ENCODE results near the gene CCDC27. TPM values are rescaled to one million over a fixed set of nuclear protein-coding genes. Genes with fewer than 3 reads are reported as not detected.

CCDC27 gene
- total and polyA plus RNA-seq, 4 experiments from 2014 or later: not detected

DNA sequence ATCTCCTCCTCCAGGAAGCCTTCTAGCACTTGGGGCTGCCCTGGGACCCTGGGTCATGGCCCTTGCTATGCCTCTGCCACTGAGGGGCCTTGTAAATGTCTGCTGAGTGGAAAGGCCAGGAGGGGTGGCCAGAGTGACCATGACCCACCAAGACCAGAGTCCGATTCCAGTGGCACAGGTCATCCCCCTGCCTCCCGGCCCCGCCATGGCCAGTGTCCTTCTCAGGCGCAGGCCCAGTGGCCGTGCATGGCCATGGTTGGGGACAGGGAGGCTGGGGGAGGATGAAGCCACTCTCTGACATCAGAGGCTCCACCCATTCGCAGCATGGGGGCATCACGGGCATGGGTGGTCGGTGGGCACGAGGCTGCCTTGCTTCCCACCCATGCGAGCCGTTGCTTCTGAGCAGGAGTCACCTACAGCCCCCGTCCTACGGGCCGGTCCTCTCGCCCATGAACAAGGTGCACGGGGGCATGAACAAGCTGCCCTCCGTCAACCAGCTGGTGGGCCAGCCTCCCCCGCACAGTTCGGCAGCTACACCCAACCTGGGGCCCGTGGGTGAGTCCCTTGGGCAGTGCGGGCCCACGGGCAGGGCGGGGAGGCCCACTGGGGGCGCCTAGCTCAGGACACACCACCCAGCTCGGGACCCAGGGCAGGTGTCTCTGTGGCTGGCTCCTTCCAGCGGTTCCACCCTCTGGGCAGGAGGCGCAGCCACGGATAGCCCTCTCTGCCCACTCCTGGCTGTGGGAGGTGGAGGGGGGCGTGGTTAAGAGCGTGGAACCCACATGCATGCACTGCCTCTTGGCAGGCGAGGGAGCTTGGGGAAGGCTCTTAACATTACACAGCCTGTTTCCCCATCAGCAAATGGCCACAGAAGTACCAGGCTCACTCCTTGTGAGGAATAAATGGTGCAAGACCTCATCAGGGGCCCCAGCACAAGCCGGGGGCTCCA is 22.4 kb upstream of the CCDC27 start:
- Mint-ChIP-seq H3K36me3 (no peaks in the 10 kb centered on the region), H3K27ac (no peak overlapping the region), H3K9me3 (no peaks in the 10 kb centered on the region), H3K27me3 (peaks cover 1 to 6% of the 10 kb centered on the region in 2 donors), H3K4me3 (no peak overlapping the region), H3K4me1 (no peaks in the 10 kb centered on the region)
- H3K4me3 ChIP-seq (ENCODE audit: low read length in 2 of 2): no peak overlapping the region
- no peaks in the 10 kb centered on the region for H3K4me1 ChIP-seq (ENCODE audit: insufficient read depth, low read length)
- ChIA-PET POLR2A (ENCODE audit: partially characterized antibody) (no interaction called here), CTCF (ENCODE audit: partially characterized antibody) (no interaction called here)
- H3K27me3 ChIP-seq (ENCODE audit: insufficient read depth, low read length): no peaks in the 10 kb centered on the region
- no peak for DNase-seq
- intact Hi-C loops (cut with micrococcal nuclease): no loop called here
- no peaks in the 10 kb centered on the region for H3K9me3 ChIP-seq (ENCODE audit: control insufficient read depth in 1 of 2, low read length in 2 of 2)
- no peaks in the 10 kb centered on the region for H3K36me3 ChIP-seq (ENCODE audit: insufficient read depth, low read length)
- no peak overlapping the region for H3K27ac ChIP-seq (ENCODE audit: low read depth, low read length)

GRCh38 chr1:3730543-3731247 is 21.6 kb upstream of the CCDC27 start:
- Mint-ChIP-seq H3K9me3 (no peaks in the 10 kb centered on the region), H3K27me3 (peaks cover 1 to 6% of the 10 kb centered on the region in 2 donors), H3K36me3 (peaks cover 0 to under 1% of the 10 kb centered on the region in 2 donors), H3K27ac (no peak overlapping the region), H3K4me3 (no peak overlapping the region), H3K4me1 (no peaks in the 10 kb centered on the region)
- Histone ChIP-seq H3K9me3 (ENCODE audit: control insufficient read depth in 1 of 2, low read length in 2 of 2) (no peaks in the 10 kb centered on the region), H3K4me3 (ENCODE audit: low read length in 2 of 2) (no peak overlapping the region), H3K27me3 (ENCODE audit: insufficient read depth, low read length) (no peaks in the 10 kb centered on the region), H3K27ac (ENCODE audit: low read depth, low read length) (no peak overlapping the region), H3K36me3 (ENCODE audit: insufficient read depth, low read length) (no peaks in the 10 kb centered on the region), H3K4me1 (ENCODE audit: insufficient read depth, low read length) (no peaks in the 10 kb centered on the region)
- no peak for DNase-seq
- ChIA-PET POLR2A (ENCODE audit: partially characterized antibody) (no interaction called here), CTCF (ENCODE audit: partially characterized antibody) (no interaction called here)
- intact Hi-C loops (cut with micrococcal nuclease): no loop called here

DNA sequence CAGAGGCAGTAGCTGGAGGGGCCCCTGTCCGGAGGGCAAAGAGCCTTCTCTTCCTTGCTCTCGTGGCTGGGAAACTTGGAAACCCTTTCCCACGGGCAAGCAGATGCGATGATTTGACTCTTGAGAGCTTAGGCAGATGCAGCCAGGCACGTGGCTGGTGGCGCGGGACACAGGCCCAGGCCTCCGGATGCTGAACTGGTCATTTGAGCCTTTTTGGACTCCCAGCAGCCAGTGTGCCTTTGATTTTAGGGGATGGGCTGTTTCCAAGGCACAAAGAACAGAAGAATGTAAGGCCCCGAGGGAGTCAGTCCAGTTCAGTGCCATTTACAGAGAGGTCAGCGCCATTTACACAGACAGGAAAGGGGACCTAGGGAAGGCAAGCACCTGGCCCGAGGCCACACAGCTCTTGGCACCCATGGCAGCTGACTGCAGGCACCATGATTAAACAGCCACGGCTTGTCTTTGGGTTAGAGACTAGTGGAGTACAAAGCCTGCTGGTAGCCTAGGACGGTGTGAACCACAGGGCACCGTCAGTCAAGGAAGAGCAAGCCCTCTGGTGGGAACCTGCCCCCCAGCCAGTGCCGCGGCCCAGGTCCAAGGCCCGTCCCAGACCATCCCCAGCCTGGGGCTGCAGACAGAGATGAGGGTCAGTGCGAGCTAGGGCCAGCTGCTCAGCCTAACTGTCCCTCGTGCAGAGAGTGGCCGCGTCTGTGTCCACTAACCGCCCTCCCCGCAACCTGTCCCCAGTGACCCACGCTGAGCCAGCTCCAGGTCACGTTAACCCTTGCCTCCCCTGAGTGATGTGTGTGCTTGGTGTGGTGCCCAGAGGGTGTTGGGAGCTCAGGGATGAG is 20.4 kb upstream of the CCDC27 start:
- H3K27ac ChIP-seq (ENCODE audit: low read depth, low read length): no peak overlapping the region
- Mint-ChIP-seq H3K27ac (no peak overlapping the region), H3K4me1 (no peaks in the 10 kb centered on the region), H3K36me3 (peaks cover under 1 to 9% of the 10 kb centered on the region in 2 donors), H3K9me3 (no peaks in the 10 kb centered on the region), H3K27me3 (peaks cover 1 to 6% of the 10 kb centered on the region in 2 donors), H3K4me3 (no peak overlapping the region)
- ChIA-PET CTCF (ENCODE audit: partially characterized antibody) (no interaction called here), POLR2A (ENCODE audit: partially characterized antibody) (no interaction called here)
- no peaks in the 10 kb centered on the region for H3K27me3 ChIP-seq (ENCODE audit: insufficient read depth, low read length)
- no peaks in the 10 kb centered on the region for H3K4me1 ChIP-seq (ENCODE audit: insufficient read depth, low read length)
- H3K4me3 ChIP-seq (ENCODE audit: low read length in 2 of 2): no peak overlapping the region
- no peaks in the 10 kb centered on the region for H3K9me3 ChIP-seq (ENCODE audit: control insufficient read depth in 1 of 2, low read length in 2 of 2)
- intact Hi-C loops (cut with micrococcal nuclease): no loop called here
- peaks cover 1% of the 10 kb centered on the region for H3K36me3 ChIP-seq (ENCODE audit: insufficient read depth, low read length)
- DNase-seq: no peak

GRCh38 chr1:3732434-3733093 is 19.7 kb upstream of the CCDC27 start:
- DNase-seq: no peak
- Histone ChIP-seq H3K27ac (ENCODE audit: low read depth, low read length) (no peak overlapping the region), H3K4me3 (ENCODE audit: low read length in 2 of 2) (no peak overlapping the region), H3K9me3 (ENCODE audit: control insufficient read depth in 1 of 2, low read length in 2 of 2) (no peaks in the 10 kb centered on the region), H3K27me3 (ENCODE audit: insufficient read depth, low read length) (no peaks in the 10 kb centered on the region), H3K36me3 (ENCODE audit: insufficient read depth, low read length) (peaks cover 6% of the 10 kb centered on the region), H3K4me1 (ENCODE audit: insufficient read depth, low read length) (no peaks in the 10 kb centered on the region)
- no peak overlapping the region for H3K4me3 Mint-ChIP-seq
- H3K27ac Mint-ChIP-seq: no peak overlapping the region
- peaks cover 1 to 6% of the 10 kb centered on the region in 2 donors for H3K27me3 Mint-ChIP-seq
- CTCF ChIA-PET (ENCODE audit: partially characterized antibody): no interaction called here
- no peaks in the 10 kb centered on the region for H3K4me1 Mint-ChIP-seq
- no peaks in the 10 kb centered on the region for H3K9me3 Mint-ChIP-seq
- intact Hi-C loops (cut with micrococcal nuclease): no loop called here
- POLR2A ChIA-PET (ENCODE audit: partially characterized antibody): no interaction called here
- peaks cover 6 to 15% of the 10 kb centered on the region in 2 donors for H3K36me3 Mint-ChIP-seq

DNA sequence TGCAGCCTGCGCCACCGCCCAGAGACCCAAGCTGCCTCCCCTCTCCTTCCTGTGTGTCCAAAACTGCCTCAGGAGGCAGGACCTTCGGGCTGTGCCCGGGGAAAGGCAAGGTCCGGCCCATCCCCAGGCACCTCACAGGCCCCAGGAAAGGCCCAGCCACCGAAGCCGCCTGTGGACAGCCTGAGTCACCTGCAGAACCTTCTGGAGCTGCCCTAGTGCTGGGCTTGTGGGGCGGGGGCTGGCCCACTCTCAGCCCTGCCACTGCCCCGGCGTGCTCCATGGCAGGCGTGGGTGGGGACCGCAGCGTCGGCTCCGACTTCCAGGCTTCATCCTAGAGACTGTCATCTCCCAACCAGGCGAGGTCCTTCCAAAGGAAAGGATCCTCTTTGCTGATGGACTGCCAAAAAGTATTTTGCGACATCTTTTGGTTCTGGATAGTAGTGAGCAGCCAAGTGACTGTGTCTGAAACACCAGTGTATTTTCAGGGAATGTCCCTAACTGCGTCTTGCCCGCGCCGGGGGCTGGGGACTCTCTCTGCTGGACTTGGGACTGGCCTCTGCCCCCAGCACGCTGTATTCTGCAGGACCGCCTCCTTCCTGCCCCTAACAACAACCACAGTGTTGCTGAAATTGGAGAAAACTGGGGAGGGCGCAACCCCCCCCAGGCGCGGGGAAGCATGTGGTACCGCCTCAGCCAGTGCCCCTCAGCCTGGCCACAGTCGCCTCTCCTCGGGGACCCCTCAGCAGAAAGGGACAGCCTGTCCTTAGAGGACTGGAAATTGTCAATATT is 19.0 kb upstream of the CCDC27 start:
- Histone ChIP-seq H3K4me3 (ENCODE audit: low read length in 2 of 2) (no peak overlapping the region), H3K9me3 (ENCODE audit: control insufficient read depth in 1 of 2, low read length in 2 of 2) (no peaks in the 10 kb centered on the region), H3K4me1 (ENCODE audit: insufficient read depth, low read length) (no peaks in the 10 kb centered on the region), H3K27me3 (ENCODE audit: insufficient read depth, low read length) (no peaks in the 10 kb centered on the region), H3K36me3 (ENCODE audit: insufficient read depth, low read length) (peaks cover 6% of the 10 kb centered on the region), H3K27ac (ENCODE audit: low read depth, low read length) (no peak overlapping the region)
- Mint-ChIP-seq H3K27ac (no peak overlapping the region), H3K4me3 (no peak overlapping the region), H3K27me3 (peaks cover 1 to 6% of the 10 kb centered on the region in 2 donors), H3K4me1 (no peaks in the 10 kb centered on the region), H3K9me3 (no peaks in the 10 kb centered on the region), H3K36me3 (peaks cover 6 to 15% of the 10 kb centered on the region in 2 donors)
- intact Hi-C loops (cut with micrococcal nuclease): no loop called here
- ChIA-PET POLR2A (ENCODE audit: partially characterized antibody) (no interaction called here), CTCF (ENCODE audit: partially characterized antibody) (interaction anchor here (0.8 kb wide), 1 partner anchor 9 kb away, joined by 4 read pairs; no protein-coding TSS in a partner anchor)
- no peak for DNase-seq

GRCh38 chr1:3733883-3734589 is 18.2 kb upstream of the CCDC27 start:
- no peak overlapping the region for H3K4me3 ChIP-seq (ENCODE audit: low read length in 2 of 2)
- intact Hi-C loops (cut with micrococcal nuclease): no loop called here
- H3K4me1 Mint-ChIP-seq: no peaks in the 10 kb centered on the region
- H3K9me3 Mint-ChIP-seq: no peaks in the 10 kb centered on the region
- peaks cover 6% of the 10 kb centered on the region for H3K36me3 ChIP-seq (ENCODE audit: insufficient read depth, low read length)
- peaks cover 6 to 15% of the 10 kb centered on the region in 2 donors for H3K36me3 Mint-ChIP-seq
- peaks cover 1 to 2% of the 10 kb centered on the region in 2 donors for H3K27me3 Mint-ChIP-seq
- H3K27ac ChIP-seq (ENCODE audit: low read depth, low read length): no peak overlapping the region
- H3K4me1 ChIP-seq (ENCODE audit: insufficient read depth, low read length): no peaks in the 10 kb centered on the region
- CTCF ChIA-PET (ENCODE audit: partially characterized antibody): interaction anchor here (0.8 kb wide), 1 partner anchor 10 kb away, joined by 4 read pairs; no protein-coding TSS in a partner anchor
- no peak for DNase-seq
- POLR2A ChIA-PET (ENCODE audit: partially characterized antibody): no interaction called here
- H3K27ac Mint-ChIP-seq: no peak overlapping the region
- no peaks in the 10 kb centered on the region for H3K9me3 ChIP-seq (ENCODE audit: control insufficient read depth in 1 of 2, low read length in 2 of 2)
- no peaks in the 10 kb centered on the region for H3K27me3 ChIP-seq (ENCODE audit: insufficient read depth, low read length)
- no peak overlapping the region for H3K4me3 Mint-ChIP-seq

All from CD4-positive, alpha-beta memory T cell (primary cell).